Endometrium (tissue), 2 donors: Measurements from ENCODE around the gene ASTN2.

Experiments
- FAIRE-seq: peaks from 2 replicates; lab custom pipeline; 2012; peaks lifted over from hg19 to GRCh38; lab: Jason Lieb, UNC
- donor health status: control.
- donor health status: control.

The ASTN2 gene

DNA sequence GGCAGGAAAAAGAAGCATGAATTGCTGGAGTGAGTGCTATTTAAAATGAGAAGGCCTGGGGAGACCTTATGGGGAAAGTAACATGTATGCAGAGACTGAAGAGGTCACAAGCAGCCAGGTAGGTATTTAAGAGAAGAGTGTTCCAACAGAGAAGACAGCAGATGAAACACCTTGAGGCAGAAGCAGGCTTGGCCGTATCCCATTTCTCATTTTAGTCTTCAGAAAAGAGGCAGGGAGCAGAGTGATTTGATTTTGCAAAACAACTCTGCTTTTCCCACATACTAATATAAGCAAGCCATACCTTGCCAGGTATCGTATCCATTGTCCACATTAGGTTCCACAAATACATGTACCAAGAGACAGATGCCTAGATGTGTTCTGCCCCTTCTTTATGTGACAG, 244.3 kb downstream of the ASTN2 start:
- no peak for FAIRE-seq

DNA sequence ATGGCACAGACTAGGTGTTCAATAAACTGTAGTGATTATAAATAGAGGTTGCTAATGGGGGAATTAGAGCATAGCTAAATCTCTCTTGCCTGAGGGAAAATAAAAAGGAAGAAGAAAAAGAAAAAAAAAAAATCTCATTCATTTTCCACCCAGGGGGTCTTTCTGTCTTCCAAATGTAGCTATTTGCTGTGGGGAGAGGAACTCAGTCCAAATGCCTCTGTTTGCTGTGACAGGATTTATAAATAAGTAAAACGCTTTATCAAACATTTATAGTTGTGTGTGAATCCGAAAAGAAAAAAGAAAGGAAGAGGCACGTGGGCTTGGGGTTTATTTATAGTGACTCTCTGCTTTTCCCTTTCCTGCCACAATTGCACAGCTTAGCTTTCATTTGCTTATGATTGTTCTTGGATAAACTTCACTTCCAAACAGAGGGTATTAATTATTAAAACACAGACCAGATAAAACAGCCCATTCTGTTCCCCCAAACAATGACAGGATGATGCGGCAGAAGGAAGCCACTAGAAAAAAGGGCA, 245.7 kb downstream of the ASTN2 start:
- no peak for FAIRE-seq

DNA sequence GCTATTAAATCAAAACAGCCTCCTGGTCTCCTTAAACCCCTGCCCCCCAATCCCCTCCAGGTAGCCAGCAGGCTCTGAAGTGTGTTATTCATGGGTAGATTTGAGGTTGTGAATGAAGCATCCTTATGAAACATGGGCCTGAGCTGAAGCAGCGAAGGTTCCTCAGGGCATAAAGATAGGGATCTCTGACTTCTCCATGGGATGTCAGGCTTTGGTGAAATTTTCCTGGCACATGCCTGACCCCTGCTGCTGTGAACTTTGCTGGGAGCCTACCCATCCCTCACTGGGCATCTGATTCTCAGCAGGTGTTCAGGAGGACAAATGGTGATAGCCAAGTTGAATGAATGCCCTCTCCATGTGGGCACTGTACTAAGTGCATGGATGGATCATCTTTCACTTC, 250.3 kb downstream of the ASTN2 start:
- FAIRE-seq: no peak

DNA sequence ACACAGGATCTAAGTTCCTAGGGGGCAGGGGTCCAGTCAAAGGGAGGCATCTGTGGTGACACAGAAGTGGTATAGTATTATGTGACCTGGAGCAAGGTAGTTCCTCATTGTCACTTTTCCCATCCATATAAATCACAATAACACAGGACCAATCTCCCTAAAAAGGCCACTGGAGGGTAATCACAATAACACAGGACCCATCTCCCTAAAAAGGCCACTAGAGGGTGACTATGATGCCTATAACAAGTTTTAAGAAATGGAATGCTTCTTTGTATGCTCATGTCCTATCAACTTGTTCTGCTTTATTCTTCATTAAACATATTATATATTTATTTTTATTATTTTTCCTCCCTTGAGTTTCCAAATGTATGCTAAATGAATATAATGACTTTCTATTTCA, 254.6 kb downstream of the ASTN2 start:
- no peak for FAIRE-seq

DNA sequence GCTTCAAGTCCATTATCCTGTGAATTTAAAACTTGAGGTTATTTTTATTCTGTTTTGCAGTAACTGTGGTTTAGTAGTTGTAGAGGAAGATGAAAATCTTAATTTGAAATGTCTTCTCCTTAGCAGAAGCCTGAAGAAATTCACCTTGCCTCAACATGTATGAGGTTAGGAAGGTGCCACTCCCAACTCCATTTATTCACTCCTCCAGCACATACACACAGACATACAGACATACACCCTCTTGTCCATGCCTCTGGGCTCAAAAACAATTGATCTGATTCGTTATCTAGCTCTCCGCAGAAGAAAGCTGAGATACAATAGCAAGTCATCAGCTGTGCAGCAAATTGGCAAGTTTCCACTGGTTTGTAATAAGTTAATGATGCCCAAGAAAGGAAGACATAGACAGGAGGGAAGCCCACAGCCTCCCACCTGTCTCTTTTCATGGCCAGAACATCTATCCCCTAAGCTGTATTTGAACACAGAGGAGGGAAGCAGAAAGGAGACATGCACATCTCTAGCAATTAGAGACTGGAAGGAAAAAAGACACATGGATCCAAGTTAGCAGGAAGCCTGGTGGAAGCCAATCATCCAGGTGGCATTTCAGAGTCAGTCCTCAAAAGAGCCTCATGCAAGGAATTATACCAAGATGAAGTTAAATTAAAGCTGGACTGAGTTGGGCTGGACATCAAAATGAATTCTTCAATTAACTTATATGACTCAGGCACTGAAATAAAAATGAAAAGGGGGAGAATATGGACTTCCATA, 257.9 kb downstream of the ASTN2 start:
- no peak for FAIRE-seq

DNA sequence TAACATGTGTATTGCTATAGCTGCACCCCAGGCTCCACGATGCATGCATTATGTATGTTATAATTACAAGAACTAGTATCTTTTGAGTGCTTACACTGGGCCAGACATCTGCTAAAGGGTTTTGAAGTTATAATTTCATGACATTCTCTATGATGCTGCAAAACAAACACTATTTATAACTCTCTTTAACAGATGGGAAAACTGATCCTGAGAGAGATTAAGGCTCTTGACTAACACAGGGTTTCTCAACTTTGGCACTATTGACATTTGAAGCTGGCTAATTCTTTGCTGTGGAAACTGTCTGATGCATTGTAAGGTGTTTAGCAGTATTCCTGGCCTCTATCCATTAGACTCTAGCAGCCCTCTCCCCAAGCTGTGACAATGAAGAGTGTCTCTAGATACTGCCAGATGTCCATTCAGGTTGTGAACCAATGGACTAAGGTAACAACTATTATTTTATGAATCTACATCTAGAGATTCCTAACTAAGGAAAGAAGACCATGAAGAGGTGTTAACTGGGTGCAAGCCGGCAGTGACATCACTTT, 258.6 kb downstream of the ASTN2 start:
- FAIRE-seq: no peak

DNA sequence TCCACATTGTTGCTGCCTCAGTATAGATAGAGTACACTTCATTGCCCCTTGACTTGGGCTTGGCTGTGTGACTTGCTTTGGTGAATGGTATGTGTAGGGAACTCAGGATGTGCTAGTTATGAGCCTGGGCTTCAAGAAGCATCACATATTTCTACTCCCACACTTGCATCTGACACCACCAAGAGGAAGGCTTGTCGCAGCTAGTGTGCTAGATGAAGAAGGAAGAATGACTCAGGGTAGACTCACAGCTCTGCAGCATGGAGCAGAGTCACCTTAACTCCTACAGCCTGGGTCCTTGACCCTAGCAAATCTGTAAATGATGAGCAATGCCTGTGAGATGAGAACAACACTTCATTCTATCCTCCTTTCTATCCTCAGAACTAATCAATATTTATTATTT, 261.8 kb downstream of the ASTN2 start:
- FAIRE-seq: no peak

DNA sequence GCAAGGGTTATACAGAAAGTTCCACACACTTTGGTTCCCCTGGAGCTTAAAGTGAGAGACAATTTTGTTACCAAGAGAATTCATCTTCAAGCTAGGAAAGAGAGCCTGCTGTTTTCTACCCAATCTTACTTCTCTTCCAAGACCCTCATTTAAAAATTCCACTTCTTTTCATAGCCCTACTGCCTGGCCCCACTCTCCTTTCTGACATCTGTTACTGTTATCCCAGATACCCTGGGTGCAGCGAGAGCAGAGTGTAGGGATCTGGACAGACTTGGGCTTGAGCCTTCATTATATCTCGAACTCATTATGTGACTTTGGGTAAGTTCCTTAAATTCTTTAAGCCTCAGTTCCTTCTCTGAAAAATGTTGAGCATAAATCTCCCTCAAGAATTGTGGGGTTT, 263.1 kb downstream of the ASTN2 start:
- no peak for FAIRE-seq

DNA sequence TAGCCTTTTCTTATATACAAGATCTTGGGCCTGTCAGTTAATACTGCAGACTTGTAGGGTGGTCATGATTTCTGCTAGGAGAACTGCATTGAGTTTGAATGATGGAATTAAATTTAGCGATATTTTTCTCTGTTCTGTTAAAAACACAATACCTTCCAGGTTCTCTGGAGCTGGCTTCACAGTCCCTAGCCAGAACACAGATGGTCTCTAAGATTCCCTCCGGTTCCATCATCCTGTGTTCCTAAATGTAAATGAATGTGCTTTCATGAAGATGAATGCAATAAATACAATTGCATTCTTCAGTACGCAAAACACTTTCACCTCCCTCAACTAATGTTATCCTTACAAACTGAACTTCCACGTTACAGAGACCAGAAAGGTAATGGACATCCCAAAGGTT, 264.9 kb downstream of the ASTN2 start:
- FAIRE-seq: no peak

DNA sequence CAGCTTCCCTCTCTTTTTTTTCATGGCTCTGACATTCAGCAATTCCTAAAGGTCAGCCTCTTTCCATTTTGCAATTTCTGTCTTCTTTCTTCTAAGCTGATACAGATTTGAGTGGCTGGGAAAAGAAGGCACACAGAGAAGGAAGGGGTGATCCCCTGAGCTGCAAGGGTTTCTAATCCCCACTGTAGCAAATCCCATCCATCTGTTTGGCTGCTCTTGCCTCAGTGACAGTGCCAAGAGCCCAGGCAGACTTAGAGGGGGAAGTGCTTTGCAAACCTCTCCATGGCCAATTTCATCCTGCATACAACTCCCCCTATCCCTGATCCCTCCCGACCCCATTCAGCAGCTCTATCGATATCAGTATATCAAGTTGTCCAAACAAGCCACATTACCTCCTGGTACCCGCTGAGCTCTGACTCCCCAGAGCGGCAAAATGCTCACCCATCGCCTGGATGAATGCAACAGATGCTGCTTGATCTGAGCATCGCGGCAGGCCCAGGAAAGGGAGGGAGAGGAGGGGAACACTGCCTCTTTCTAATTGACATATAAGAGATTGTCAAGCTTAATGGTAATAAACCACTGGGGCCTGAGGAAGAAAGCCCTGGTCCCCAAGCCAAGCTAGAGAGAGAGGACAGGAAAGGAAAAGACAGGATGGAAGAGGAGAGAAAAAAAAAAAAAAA, 268.9 kb downstream of the ASTN2 start:
- FAIRE-seq: no peak

DNA sequence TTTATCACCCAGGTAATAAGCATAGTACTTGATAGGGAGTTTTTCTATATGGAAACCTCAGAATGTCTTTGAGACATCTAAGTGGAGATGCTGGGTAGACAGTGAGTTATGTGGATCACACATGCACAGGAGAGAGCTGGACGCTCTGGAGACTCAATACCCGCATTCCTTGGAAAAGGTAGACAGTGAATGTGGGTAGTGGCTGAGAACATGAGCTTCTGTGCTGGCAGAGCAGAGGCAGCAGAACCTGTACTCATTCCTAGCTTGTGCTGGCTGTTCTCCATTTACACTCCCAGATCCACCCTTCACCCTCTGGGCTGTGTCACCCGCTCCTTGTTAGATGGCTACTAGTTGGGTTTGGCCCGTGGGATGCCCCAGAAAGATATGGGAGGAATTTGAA, 269.8 kb downstream of the ASTN2 start:
- no peak for FAIRE-seq

DNA sequence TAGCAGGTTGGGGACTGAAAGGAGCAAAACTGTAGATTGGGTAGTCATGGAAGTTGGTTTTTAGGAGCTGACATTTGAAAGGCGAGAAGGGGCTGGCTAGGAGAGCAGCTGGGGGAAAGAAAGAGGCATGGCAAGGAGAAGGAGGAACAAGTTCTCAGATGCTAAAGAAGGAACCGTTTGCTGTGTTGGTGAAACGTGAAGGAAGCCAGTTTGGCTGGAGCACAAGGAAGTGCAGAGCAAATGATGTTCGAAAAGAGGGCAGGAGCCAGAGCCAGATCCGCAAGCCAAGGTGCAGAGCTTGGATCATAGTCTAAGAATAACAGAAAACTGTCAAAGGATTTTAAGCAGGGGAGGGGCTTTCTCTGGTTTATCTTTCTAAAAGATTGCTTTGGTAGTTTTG, 276.6 kb downstream of the ASTN2 start:
- FAIRE-seq: no peak

DNA sequence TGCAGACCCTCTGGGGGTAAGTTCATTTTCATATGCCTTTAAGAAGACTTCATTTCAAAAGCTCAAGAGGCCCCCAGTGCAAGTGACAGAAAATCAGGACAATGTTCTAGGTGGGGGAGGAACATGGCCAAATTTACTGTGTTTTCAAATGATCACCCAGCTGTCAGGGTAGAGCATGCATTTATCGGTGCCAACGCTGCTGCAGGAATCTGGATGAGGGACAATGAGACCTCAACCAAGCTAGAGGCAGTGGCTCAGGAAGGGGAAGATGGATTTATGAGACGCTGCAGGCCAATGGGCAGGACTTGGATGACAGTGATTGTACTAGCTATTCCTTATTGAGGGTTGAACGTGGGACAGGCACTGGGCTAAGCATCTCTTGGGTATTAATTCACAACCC, 278.4 kb downstream of the ASTN2 start:
- FAIRE-seq: no peak

DNA sequence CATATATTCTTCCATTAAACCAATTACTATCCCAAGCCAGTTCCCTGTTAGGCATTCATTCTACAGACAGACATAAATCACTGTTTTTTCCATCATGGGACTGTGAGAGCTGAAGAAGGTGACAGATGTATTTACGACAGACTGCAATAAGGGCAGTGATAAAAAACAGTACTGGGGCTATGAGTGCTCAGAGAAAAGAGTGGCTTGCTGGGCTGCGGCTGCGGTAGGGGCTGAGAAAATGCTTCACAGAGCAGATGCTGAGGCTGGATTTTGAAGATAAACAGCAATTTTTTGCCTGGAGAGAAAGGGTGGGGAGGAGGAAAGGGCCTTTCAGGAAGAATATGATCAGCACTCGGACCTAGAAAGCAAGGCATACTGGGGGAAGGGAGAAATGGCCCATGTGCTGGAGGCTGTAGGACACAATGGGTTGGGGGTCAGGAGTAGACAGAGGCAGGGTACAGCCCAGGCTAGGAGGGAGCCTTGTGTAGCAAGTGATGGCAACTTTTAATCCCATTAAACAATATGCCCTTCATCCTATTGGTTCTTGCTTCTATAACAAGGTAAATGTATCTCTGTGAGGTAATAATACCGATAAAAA, 279.3 kb downstream of the ASTN2 start:
- no peak for FAIRE-seq

DNA sequence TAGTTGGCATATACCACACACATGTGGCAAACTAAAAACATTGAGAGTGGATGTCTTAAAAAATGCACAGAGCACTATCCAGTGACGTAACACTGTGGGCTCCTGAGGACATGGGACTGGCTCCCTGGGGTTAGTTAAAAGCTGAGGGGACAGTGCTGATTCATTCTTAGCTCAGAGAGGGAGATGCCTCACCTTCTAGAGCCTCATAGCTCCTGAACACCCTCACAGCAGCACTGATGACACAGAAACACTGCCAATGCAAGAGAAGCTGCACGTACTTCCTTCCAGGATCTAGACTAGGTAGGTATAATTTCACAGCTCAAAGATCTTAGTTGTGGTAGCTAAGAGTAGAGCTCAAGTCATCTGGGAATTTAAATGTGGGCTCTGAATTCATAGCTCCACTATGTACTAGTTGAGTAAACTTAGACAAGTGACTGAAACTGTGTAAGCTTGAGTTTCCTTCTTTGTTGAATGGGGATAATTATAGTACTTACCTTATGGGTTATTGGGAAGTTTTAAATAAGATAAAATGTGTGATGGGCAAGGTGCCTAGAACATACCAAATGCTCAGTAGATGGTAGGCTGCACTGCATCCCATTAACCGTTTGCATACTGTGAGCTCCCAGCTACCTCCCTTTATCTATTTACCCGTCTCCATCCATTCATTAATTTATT, 279.9 kb downstream of the ASTN2 start:
- FAIRE-seq: no peak

DNA sequence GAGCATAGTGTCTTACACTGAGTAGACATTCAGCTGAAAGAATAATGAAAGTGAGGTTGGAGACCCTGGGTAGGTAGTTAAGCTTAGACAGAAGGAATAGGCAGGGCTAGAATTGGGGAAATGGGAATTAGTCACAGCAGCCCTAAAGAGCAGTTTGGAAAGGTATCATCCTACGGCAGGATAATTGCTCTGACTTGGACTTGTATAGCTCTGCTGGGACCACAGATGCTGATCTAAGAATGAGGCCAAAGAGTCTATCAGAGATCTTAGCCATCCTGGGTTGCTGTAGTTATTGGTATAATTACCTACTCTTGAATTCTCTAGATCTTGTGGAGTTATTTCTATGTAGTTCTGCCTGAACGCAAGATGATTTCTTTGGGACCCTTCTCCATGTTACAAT, 288.0 kb downstream of the ASTN2 start:
- FAIRE-seq: no peak

DNA sequence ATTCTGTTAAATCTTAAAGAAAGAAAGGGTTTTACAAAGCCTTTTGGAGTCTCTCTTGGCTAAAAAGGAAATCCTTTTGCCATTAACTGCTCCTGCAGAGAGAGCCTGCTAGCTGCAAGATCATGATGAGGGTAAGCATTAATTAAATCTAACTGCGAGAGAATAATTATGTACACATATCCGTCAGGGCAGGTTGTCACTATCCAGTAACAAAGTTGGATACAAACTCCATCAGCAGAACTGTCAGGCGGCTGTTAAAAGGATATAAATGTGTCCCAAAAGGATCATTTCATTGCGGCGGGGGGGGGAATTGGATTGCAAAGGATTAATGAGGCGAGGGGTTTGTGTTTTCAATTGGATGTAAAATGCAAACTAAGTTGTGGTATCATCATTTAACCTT, 289.3 kb downstream of the ASTN2 start:
- no peak for FAIRE-seq

DNA sequence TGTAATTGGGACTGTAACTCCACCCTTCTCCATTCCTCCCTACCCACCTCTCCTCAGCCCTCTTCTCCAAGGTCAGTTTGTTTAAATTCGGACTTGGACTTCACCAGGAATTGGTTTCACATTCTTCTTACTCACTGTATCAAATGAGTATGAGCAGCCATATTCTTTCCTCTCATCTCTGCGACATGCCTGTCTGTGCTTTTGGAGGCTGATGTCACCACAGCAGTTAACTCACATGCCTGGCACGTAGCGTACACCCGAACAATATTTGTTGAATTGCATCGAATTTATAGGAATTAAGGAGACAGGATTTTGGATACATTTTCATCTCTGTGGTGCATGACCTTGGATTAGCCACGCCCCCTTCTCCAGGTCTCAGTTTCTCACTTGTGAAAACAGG, 291.1 kb downstream of the ASTN2 start:
- no peak for FAIRE-seq

DNA sequence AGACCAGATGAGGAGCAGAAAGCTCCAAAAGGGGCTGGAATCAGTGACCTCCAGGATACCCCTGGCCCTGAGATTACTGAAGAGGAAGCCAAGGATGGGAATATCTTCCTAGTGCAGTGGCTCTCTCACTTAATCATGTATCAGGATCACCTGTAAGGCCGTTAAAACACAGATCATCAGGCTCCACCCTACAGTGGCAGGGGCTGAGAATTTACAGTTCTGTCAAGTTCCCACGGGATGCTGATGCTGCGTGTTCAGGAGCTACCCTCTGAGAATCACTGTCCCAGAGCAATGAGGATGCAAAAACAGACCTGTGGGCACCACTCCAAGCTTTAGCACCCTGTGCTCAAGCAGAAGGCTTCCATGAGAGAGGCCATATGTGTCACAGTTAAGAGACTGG, 291.9 kb downstream of the ASTN2 start:
- FAIRE-seq: no peak

DNA sequence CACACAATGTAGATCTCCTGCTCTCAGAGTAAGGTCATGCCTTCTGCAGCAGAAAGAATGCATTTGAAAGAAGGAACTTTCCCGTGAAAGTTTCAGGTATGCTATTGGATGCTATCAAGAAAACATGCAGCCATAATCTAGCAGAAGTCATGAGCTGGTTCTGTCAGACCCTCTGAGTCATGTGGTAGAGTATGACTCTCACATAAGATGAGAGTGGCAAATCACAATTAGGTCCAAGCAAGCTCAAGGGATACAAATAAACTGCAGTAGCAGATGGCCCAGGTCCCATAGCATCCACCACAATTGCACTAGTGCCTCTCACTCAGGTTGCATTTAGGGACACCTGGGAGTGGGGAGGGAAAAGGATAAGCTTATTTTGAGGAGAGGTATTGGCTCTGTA, 292.8 kb downstream of the ASTN2 start:
- no peak for FAIRE-seq

DNA sequence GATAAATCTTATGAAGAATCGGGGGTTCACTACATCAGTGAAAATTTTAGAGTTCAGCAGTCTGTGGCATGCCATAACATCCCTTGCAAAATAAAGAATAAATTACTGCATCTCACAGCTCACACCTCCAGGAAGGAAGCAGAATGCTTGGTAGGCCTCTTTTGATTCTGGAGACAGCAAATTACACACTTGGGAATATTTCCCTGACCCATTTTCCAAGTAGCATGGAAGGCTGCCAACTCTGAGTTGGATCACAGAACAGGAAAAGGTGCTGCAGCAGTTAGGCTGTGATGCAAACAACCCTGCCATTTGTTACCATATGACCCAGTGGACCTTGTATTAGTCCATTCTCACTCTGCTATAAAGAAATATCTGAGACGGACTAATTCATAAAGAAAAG, 293.5 kb downstream of the ASTN2 start:
- FAIRE-seq: no peak

DNA sequence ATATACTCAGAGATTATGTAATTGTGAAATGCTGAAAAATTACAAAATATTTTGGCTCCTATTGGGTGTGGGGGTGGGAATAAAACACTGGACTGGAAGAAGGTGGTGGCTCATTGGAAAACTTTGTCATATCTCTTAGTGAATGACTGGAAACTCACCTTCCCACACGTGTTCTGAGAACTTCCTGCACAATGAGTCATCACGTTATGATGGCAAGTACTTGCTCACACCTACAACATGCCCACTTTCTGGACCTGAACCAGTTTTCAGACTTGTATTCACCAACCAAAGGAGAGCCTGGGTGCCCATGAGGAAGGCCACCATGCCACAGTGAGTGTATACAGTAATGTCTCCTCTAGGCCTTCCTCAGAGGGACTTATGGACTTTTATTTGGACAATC, 294.8 kb downstream of the ASTN2 start:
- no peak for FAIRE-seq

DNA sequence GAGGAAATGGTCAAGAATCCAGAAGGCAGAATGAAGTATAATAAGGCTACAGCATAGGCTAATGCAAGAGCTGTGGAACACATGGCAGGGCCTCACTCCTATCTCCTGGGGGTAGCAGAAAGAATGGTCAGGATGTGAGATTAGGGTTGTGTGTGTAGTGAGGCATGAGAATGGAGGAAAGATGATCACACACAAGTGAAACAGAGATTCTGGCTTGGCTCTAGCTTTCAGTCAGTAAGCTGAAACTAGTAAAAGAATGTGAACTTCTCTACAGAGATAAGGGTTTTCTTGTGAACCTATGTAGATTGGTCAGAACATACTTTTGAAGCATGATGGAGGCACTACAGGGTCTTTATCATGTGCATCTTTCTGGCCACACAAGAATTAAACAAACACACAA, 298.8 kb downstream of the ASTN2 start:
- no peak for FAIRE-seq
